HK-2 (cell line): ENCODE data around the gene CMTR1.
"Not testable (repeated sequence)": the region's sequence is repeated elsewhere in the genome, so short reads cannot be mapped to it uniquely, and the experiment has no call there.

ENCODE experiments used
- DNase-seq: peaks from one replicate; pipeline ENCODE4 v3.0.0-alpha.2; 2018; ENCODE audit not compliant: unreplicated experiment

CMTR1 gene

GRCh38 chr6:37435816-37436215 lies 2.8 kb downstream of the CMTR1 start:
- DNase-seq: no peak

- no peak for DNase-seq
Measured at GRCh38 chr6:37438930-37439329, 5.9 kb downstream of the CMTR1 start.

- no peak for DNase-seq
Measured at GRCh38 chr6:37441651-37442050, 8.6 kb downstream of the CMTR1 start.

GRCh38 chr6:37442416-37443215 lies 9.6 kb downstream of the CMTR1 start:
- no peak for DNase-seq

- DNase-seq: not testable (repeated sequence)
Measured at GRCh38 chr6:37443216-37443542, 10.2 kb downstream of the CMTR1 start.

- DNase-seq: no peak
Measured at GRCh38 chr6:37449984-37450383, 17.0 kb downstream of the CMTR1 start.

GRCh38 chr6:37451441-37452193 lies 18.6 kb downstream of the CMTR1 start:
- DNase-seq: no peak

GRCh38 chr6:37452522-37452921 lies 19.5 kb downstream of the CMTR1 start:
- DNase-seq: no peak

GRCh38 chr6:37454420-37455140 lies 21.6 kb downstream of the CMTR1 start:
- no peak for DNase-seq

- no peak for DNase-seq
Measured at GRCh38 chr6:37456126-37456525, 23.1 kb downstream of the CMTR1 start.

- DNase-seq: no peak
Measured at GRCh38 chr6:37456816-37457560, 24.0 kb downstream of the CMTR1 start.

- DNase-seq: no peak
Measured at GRCh38 chr6:37459981-37460800, 27.2 kb downstream of the CMTR1 start.

GRCh38 chr6:37460805-37461204 lies 27.8 kb downstream of the CMTR1 start:
- DNase-seq: no peak

- DNase-seq: no peak
Measured at GRCh38 chr6:37463110-37463509, 30.1 kb downstream of the CMTR1 start.

- no peak for DNase-seq
Measured at GRCh38 chr6:37467718-37468117, 34.7 kb downstream of the CMTR1 start.

- DNase-seq: no peak
Measured at GRCh38 chr6:37473364-37474095, 40.5 kb downstream of the CMTR1 start.

GRCh38 chr6:37474316-37474715 lies 41.3 kb downstream of the CMTR1 start:
- DNase-seq: no peak

GRCh38 chr6:37477191-37477590 lies 44.2 kb downstream of the CMTR1 start:
- no peak for DNase-seq

- no peak for DNase-seq
Measured at GRCh38 chr6:37477656-37478435, 44.8 kb downstream of the CMTR1 start.

GRCh38 chr6:37478827-37479226 lies 45.8 kb downstream of the CMTR1 start:
- DNase-seq: no peak
